IMR-90 (cell line): Measurements from ENCODE around the gene FXN. TPM values are rescaled to one million over a fixed set of nuclear protein-coding genes. Genes with fewer than 3 reads are reported as not detected.

ENCODE experiments used
- ATAC-seq: fragments of 200-7000 bp; cut with Tn5 transposase; 2 replicates; pipeline ENCODE4 v1.9.1; 2020; ENCODE audit warnings: low read depth, mild to moderate bottlenecking, moderate library complexity
- BruUV-seq: library from RNA; stranded (reverse); fragments of 400-500 nt; replicated peaks from 2 replicates; lab custom pipeline; 2021; lab: Mats Ljungman, UMichigan
- CTCF ChIA-PET: fragments of 300-600 bp; formaldehyde crosslinking; extraction: SDS; loops from one replicate; lab custom pipeline; 2021; ENCODE audit warnings: antibody characterized with exemption; lab: Yijun Ruan, JAX
- POLR2A ChIA-PET: fragments of 300-600 bp; sonication (Branson Sonifier 250); formaldehyde crosslinking; loops from one replicate; lab custom pipeline; 2022; ENCODE audit warnings: antibody characterized with exemption; ENCODE audit not compliant: unreplicated experiment; lab: Charles Lee
- DNase-seq: peaks from one replicate; pipeline ENCODE4 v3.0.0; 2013
- H2AFZ ChIP-seq: replicated peaks from 2 replicates; pipeline ENCODE3; 2013; ENCODE audit warnings: low read length, mild to moderate bottlenecking; ENCODE audit not compliant: poor library complexity
- H2AK5ac ChIP-seq: 2 replicates; pipeline ENCODE4 v1.6.1; 2013; ENCODE audit warnings: low read depth, low read length, inconsistent platforms
- H2AK9ac ChIP-seq: replicated peaks from 2 replicates; pipeline ENCODE3; 2013; ENCODE audit warnings: mild to moderate bottlenecking, low read depth, low read length, moderate library complexity; ENCODE audit not compliant: poor library complexity
- H2BK120ac ChIP-seq: 2 replicates; pipeline ENCODE4 v1.6.1; 2013; ENCODE audit warnings: low read depth, low read length, inconsistent platforms
- H2BK15ac ChIP-seq: 3 replicates; pipeline ENCODE4 v1.6.1; 2013; ENCODE audit warnings: low read depth, low read length, inconsistent platforms
- H2BK20ac ChIP-seq: 2 replicates; pipeline ENCODE4 v1.6.1; 2013; ENCODE audit warnings: low read depth, mild to moderate bottlenecking, inconsistent platforms, low read length, moderate library complexity
- H2BK5ac ChIP-seq: 2 replicates; pipeline ENCODE4 v1.6.1; 2013; ENCODE audit warnings: mild to moderate bottlenecking, low read depth, low read length, inconsistent platforms; ENCODE audit not compliant: poor library complexity, severe bottlenecking
- H3K14ac ChIP-seq: replicated peaks from 2 replicates; pipeline ENCODE4 v1.6.1; 2013; ENCODE audit warnings: low read depth, low read length, inconsistent platforms
- H3K18ac ChIP-seq: 2 replicates; pipeline ENCODE4 v1.6.1; 2013; ENCODE audit warnings: low read depth, low read length, control low read depth
- H3K23ac ChIP-seq: 2 replicates; pipeline ENCODE4 v1.6.1; 2013; ENCODE audit warnings: low read depth, low read length, inconsistent platforms
- H3K27ac ChIP-seq: 2 replicates; pipeline ENCODE4 v1.5.1; 2013; ENCODE audit warnings: mild to moderate bottlenecking, control low read depth, low read length; ENCODE audit not compliant: insufficient read depth
- H3K27me3 ChIP-seq: 2 replicates; pipeline ENCODE4 v1.6.1; 2013; ENCODE audit warnings: low read length; ENCODE audit not compliant: control insufficient read depth, insufficient read depth
- H3K36me3 ChIP-seq: 2 replicates; pipeline ENCODE4 v1.6.1; 2013; ENCODE audit warnings: low read length, mixed read lengths; ENCODE audit not compliant: control insufficient read depth, insufficient read depth
- H3K4ac ChIP-seq: 2 replicates; pipeline ENCODE4 v1.6.1; 2013; ENCODE audit warnings: low read depth, low read length, inconsistent platforms
- H3K4me1 ChIP-seq: 2 replicates; pipeline ENCODE4 v1.6.1; 2013; ENCODE audit warnings: low read length, mixed read lengths; ENCODE audit not compliant: control insufficient read depth, insufficient read depth
- H3K4me2 ChIP-seq: 2 replicates; pipeline ENCODE4 v1.6.1; 2013; ENCODE audit warnings: low read depth, mild to moderate bottlenecking, control low read depth, low read length, moderate library complexity
- H3K4me3 ChIP-seq: 2 replicates; pipeline ENCODE4 v1.5.1; 2013; ENCODE audit warnings: low read depth, mild to moderate bottlenecking, control low read depth, low read length, moderate library complexity; ENCODE audit not compliant: insufficient read depth
- H3K56ac ChIP-seq: 2 replicates; pipeline ENCODE4 v1.6.1; 2013; ENCODE audit warnings: low read length, inconsistent platforms; ENCODE audit not compliant: insufficient read depth; ENCODE audit errors: extremely low read depth
- H3K79me1 ChIP-seq, 2 experiments: 2 replicates each; pipeline ENCODE4 v1.6.1; 2013; ENCODE audit warnings: low read length in 2 of 2, inconsistent platforms in 1 of 2, low read depth in 1 of 2
- H3K9ac ChIP-seq: 2 replicates; pipeline ENCODE4 v1.6.1; 2013; ENCODE audit warnings: low read depth, low read length, control low read depth
- H3K9me1 ChIP-seq: 2 replicates; pipeline ENCODE4 v1.6.1; 2013; ENCODE audit warnings: low read length, inconsistent platforms; ENCODE audit not compliant: insufficient read depth
- H3K9me3 ChIP-seq: 2 replicates; pipeline ENCODE4 v1.6.1; 2013; ENCODE audit warnings: low read length; ENCODE audit not compliant: control insufficient read depth, insufficient read depth
- H4K20me1 ChIP-seq: 2 replicates; pipeline ENCODE4 v1.6.1; 2013; ENCODE audit warnings: low read length, inconsistent platforms; ENCODE audit not compliant: insufficient read depth
- H4K5ac ChIP-seq: 2 replicates; pipeline ENCODE4 v1.6.1; 2013; ENCODE audit warnings: mild to moderate bottlenecking, low read depth, low read length, control low read depth
- H4K8ac ChIP-seq, 2 experiments: 2 replicates each; pipeline ENCODE4 v1.6.1; 2013; ENCODE audit warnings: low read depth in 2 of 2, low read length in 2 of 2, control low read depth in 1 of 2, inconsistent platforms in 1 of 2
- H4K91ac ChIP-seq: 2 replicates; pipeline ENCODE4 v1.6.1; 2013; ENCODE audit warnings: low read depth, low read length, inconsistent platforms; ENCODE audit not compliant: insufficient read depth
- CEBPB ChIP-seq: IDR thresholded peaks from 2 replicates; pipeline ENCODE4 v1.6.1; 2012; ENCODE audit warnings: low read depth, low read length, improper control_type of control experiment
- CHD1 ChIP-seq: IDR thresholded peaks from 2 replicates; pipeline ENCODE4 v1.6.1; 2012; ENCODE audit warnings: low read depth, low read length, improper control_type of control experiment
- CTCF ChIP-seq: conservative IDR thresholded peaks from 2 replicates; pipeline ENCODE4 v1.5.1; 2012; ENCODE audit warnings: mild to moderate bottlenecking, low read depth, low read length, improper control_type of control experiment
- MAZ ChIP-seq: IDR thresholded peaks from 2 replicates; pipeline ENCODE4 v1.6.1; 2012; ENCODE audit warnings: low read depth, mild to moderate bottlenecking, low read length, improper control_type of control experiment, moderate library complexity, borderline replicate concordance
- MXI1 ChIP-seq: IDR thresholded peaks from 2 replicates; pipeline ENCODE4 v1.6.1; 2012; ENCODE audit warnings: low read depth, mild to moderate bottlenecking, low read length, moderate library complexity, borderline replicate concordance
- POLR2A ChIP-seq: IDR thresholded peaks from 2 replicates; pipeline ENCODE4 v1.6.1; 2012; ENCODE audit warnings: mild to moderate bottlenecking, low read depth, low read length
- SMC3 ChIP-seq: fragments of 150-350 bp; IDR thresholded peaks from 2 replicates; pipeline ENCODE4 v1.6.1; 2016; ENCODE audit warnings: low read depth, mild to moderate bottlenecking, antibody characterized with exemption, low read length, moderate library complexity
- USF2 ChIP-seq: fragments of 150-350 bp; IDR thresholded peaks from 2 replicates; pipeline ENCODE4 v1.6.1; 2017; ENCODE audit warnings: mild to moderate bottlenecking, antibody characterized with exemption, low read length, low read depth
- WGBS, 2 experiments: methylation state at CpG; one replicate each; pipeline versions ENCODE4 v1.1.5 to v1.1.7; 2013; ENCODE audit warnings: missing lambda C conversion rate in 2 of 2; ENCODE audit not compliant: insufficient read length in 1 of 2; ENCODE audit errors: extremely low coverage in 2 of 2; 5-methylcytosine and 5-hydroxymethylcytosine counted together
- dilution Hi-C: fragments of 300-500 bp; cut with HindIII; formaldehyde crosslinking; loops from one replicate; pipeline ENCODE4 v1.14.3; 2018; ENCODE audit warnings: low sequenced_read_pairs; ENCODE audit not compliant: unreplicated experiment
- in situ Hi-C: fragments of 300-500 bp; cut with MboI; formaldehyde crosslinking; loops from 3 replicates; pipeline ENCODE4 v1.14.3; 2019; ENCODE audit warnings: low sequenced_read_pairs, inconsistent platforms, mixed read lengths
- intact Hi-C: fragments of 100-400 bp; cut with micrococcal nuclease; formaldehyde crosslinking; loops from 2 replicates; pipeline ENCODE4 v1.10.0; 2022
- polyA plus RNA-seq, 3 experiments: library from polyadenylated mRNA; depleted of rRNA; stranded (reverse); fragments of >200 nt; gene quantifications; 2 replicates each; pipeline ENCODE4 v1.2.3, GENCODE V29; 2012; ENCODE audit warnings: low replicate concordance in 1 of 3
- total RNA-seq: library from RNA; depleted of rRNA; stranded (reverse); fragments of >200 nt; gene quantifications from 2 replicates; pipeline ENCODE4 v1.2.3, GENCODE V29; 2012

The FXN gene
- total and polyA plus RNA-seq, 2 of the 4 experiments (the other 2 are of a cell fraction), result 3.9 to 18.1 TPM

GRCh38 chr9:69030851-69031645 is 4.5 kb upstream of the FXN start:
- Histone ChIP-seq H3K56ac (no peak overlapping the region), H2AFZ (no peak overlapping the region), H2BK15ac (no peak overlapping the region), H2BK120ac (no peak overlapping the region), H3K9me1 (no peaks in the 10 kb centered on the region), H4K5ac (no peak overlapping the region), H3K4ac (no peak overlapping the region), H4K8ac (no peak overlapping the region), H3K18ac (no peak overlapping the region), H3K9me3 (no peaks in the 10 kb centered on the region), H3K9ac (no peak overlapping the region), H3K27me3 (peaks cover under 1% of the 10 kb centered on the region; the same call in 1 of the 2 replicates), H2AK9ac (no peak overlapping the region), H2BK5ac (no peak overlapping the region), H3K4me1 (no peaks in the 10 kb centered on the region), H4K91ac (no peak overlapping the region), H3K79me1 (peaks cover 1 to 2% of the 10 kb centered on the region in 2 experiments; a peak in 3 of 4 replicates), H2BK20ac (no peak overlapping the region), H3K4me2 (no peak overlapping the region), H2AK5ac (no peak overlapping the region), H3K4me3 (no peak overlapping the region), H3K36me3 (no peaks in the 10 kb centered on the region), H3K27ac (no peak overlapping the region), H3K23ac (no peak overlapping the region), H4K20me1 (no peaks in the 10 kb centered on the region), H3K14ac (no peak overlapping the region)
- DNase-seq, result peak; percentile 48
- in situ Hi-C loops (no loop called here), intact Hi-C loops (no loop called here), dilution Hi-C loops (no loop called here)
- no CpG with 5 or more reads among the region's 1 CpG for WGBS, 2 experiments
- no peak for TF ChIP-seq MAZ
- TF ChIP-seq MXI1, result no peak
- TF ChIP-seq USF2, result no peak
- no peak for TF ChIP-seq POLR2A
- no peak for TF ChIP-seq SMC3
- no peak for TF ChIP-seq CTCF
- TF ChIP-seq CHD1, result no peak
- TF ChIP-seq CEBPB, result no peak
- CTCF ChIA-PET, result interaction anchor here (0.7 kb wide), 1 partner anchor 169 kb away, joined by 3 read pairs; no protein-coding TSS in a partner anchor
- POLR2A ChIA-PET, result no interaction called here
- ATAC-seq, result no peak
- BruUV-seq, result no TSS peak
